IMR-90 (cell line): Measurements from ENCODE around the gene CLIC5. TPM values are rescaled to one million over a fixed set of nuclear protein-coding genes. Genes with fewer than 3 reads are reported as not detected.

ENCODE experiments used
- ATAC-seq: fragments of 200-7000 bp; cut with Tn5 transposase; 2 replicates; pipeline ENCODE4 v1.9.1; 2020; ENCODE audit warnings: low read depth, mild to moderate bottlenecking, moderate library complexity
- BruUV-seq: library from RNA; stranded (reverse); fragments of 400-500 nt; replicated peaks from 2 replicates; lab custom pipeline; 2021; lab: Mats Ljungman, UMichigan
- CTCF ChIA-PET: fragments of 300-600 bp; formaldehyde crosslinking; extraction: SDS; loops from one replicate; lab custom pipeline; 2021; ENCODE audit warnings: antibody characterized with exemption; lab: Yijun Ruan, JAX
- POLR2A ChIA-PET: fragments of 300-600 bp; sonication (Branson Sonifier 250); formaldehyde crosslinking; loops from one replicate; lab custom pipeline; 2022; ENCODE audit warnings: antibody characterized with exemption; ENCODE audit not compliant: unreplicated experiment; lab: Charles Lee
- DNase-seq: peaks from one replicate; pipeline ENCODE4 v3.0.0; 2013
- H2AFZ ChIP-seq: replicated peaks from 2 replicates; pipeline ENCODE3; 2013; ENCODE audit warnings: low read length, mild to moderate bottlenecking; ENCODE audit not compliant: poor library complexity
- H2AK5ac ChIP-seq: 2 replicates; pipeline ENCODE4 v1.6.1; 2013; ENCODE audit warnings: low read depth, low read length, inconsistent platforms
- H2AK9ac ChIP-seq: replicated peaks from 2 replicates; pipeline ENCODE3; 2013; ENCODE audit warnings: mild to moderate bottlenecking, low read depth, low read length, moderate library complexity; ENCODE audit not compliant: poor library complexity
- H2BK120ac ChIP-seq: 2 replicates; pipeline ENCODE4 v1.6.1; 2013; ENCODE audit warnings: low read depth, low read length, inconsistent platforms
- H2BK15ac ChIP-seq: 3 replicates; pipeline ENCODE4 v1.6.1; 2013; ENCODE audit warnings: low read depth, low read length, inconsistent platforms
- H2BK20ac ChIP-seq: 2 replicates; pipeline ENCODE4 v1.6.1; 2013; ENCODE audit warnings: low read depth, mild to moderate bottlenecking, inconsistent platforms, low read length, moderate library complexity
- H2BK5ac ChIP-seq: 2 replicates; pipeline ENCODE4 v1.6.1; 2013; ENCODE audit warnings: mild to moderate bottlenecking, low read depth, low read length, inconsistent platforms; ENCODE audit not compliant: poor library complexity, severe bottlenecking
- H3K14ac ChIP-seq: replicated peaks from 2 replicates; pipeline ENCODE4 v1.6.1; 2013; ENCODE audit warnings: low read depth, low read length, inconsistent platforms
- H3K18ac ChIP-seq: 2 replicates; pipeline ENCODE4 v1.6.1; 2013; ENCODE audit warnings: low read depth, low read length, control low read depth
- H3K23ac ChIP-seq: 2 replicates; pipeline ENCODE4 v1.6.1; 2013; ENCODE audit warnings: low read depth, low read length, inconsistent platforms
- H3K27ac ChIP-seq: 2 replicates; pipeline ENCODE4 v1.5.1; 2013; ENCODE audit warnings: mild to moderate bottlenecking, control low read depth, low read length; ENCODE audit not compliant: insufficient read depth
- H3K27me3 ChIP-seq: 2 replicates; pipeline ENCODE4 v1.6.1; 2013; ENCODE audit warnings: low read length; ENCODE audit not compliant: control insufficient read depth, insufficient read depth
- H3K36me3 ChIP-seq: 2 replicates; pipeline ENCODE4 v1.6.1; 2013; ENCODE audit warnings: low read length, mixed read lengths; ENCODE audit not compliant: control insufficient read depth, insufficient read depth
- H3K4ac ChIP-seq: 2 replicates; pipeline ENCODE4 v1.6.1; 2013; ENCODE audit warnings: low read depth, low read length, inconsistent platforms
- H3K4me1 ChIP-seq: 2 replicates; pipeline ENCODE4 v1.6.1; 2013; ENCODE audit warnings: low read length, mixed read lengths; ENCODE audit not compliant: control insufficient read depth, insufficient read depth
- H3K4me2 ChIP-seq: 2 replicates; pipeline ENCODE4 v1.6.1; 2013; ENCODE audit warnings: low read depth, mild to moderate bottlenecking, control low read depth, low read length, moderate library complexity
- H3K4me3 ChIP-seq: 2 replicates; pipeline ENCODE4 v1.5.1; 2013; ENCODE audit warnings: low read depth, mild to moderate bottlenecking, control low read depth, low read length, moderate library complexity; ENCODE audit not compliant: insufficient read depth
- H3K56ac ChIP-seq: 2 replicates; pipeline ENCODE4 v1.6.1; 2013; ENCODE audit warnings: low read length, inconsistent platforms; ENCODE audit not compliant: insufficient read depth; ENCODE audit errors: extremely low read depth
- H3K79me1 ChIP-seq, 2 experiments: 2 replicates each; pipeline ENCODE4 v1.6.1; 2013; ENCODE audit warnings: low read length in 2 of 2, inconsistent platforms in 1 of 2, low read depth in 1 of 2
- H3K9ac ChIP-seq: 2 replicates; pipeline ENCODE4 v1.6.1; 2013; ENCODE audit warnings: low read depth, low read length, control low read depth
- H3K9me1 ChIP-seq: 2 replicates; pipeline ENCODE4 v1.6.1; 2013; ENCODE audit warnings: low read length, inconsistent platforms; ENCODE audit not compliant: insufficient read depth
- H3K9me3 ChIP-seq: 2 replicates; pipeline ENCODE4 v1.6.1; 2013; ENCODE audit warnings: low read length; ENCODE audit not compliant: control insufficient read depth, insufficient read depth
- H4K20me1 ChIP-seq: 2 replicates; pipeline ENCODE4 v1.6.1; 2013; ENCODE audit warnings: low read length, inconsistent platforms; ENCODE audit not compliant: insufficient read depth
- H4K5ac ChIP-seq: 2 replicates; pipeline ENCODE4 v1.6.1; 2013; ENCODE audit warnings: mild to moderate bottlenecking, low read depth, low read length, control low read depth
- H4K8ac ChIP-seq, 2 experiments: 2 replicates each; pipeline ENCODE4 v1.6.1; 2013; ENCODE audit warnings: low read depth in 2 of 2, low read length in 2 of 2, control low read depth in 1 of 2, inconsistent platforms in 1 of 2
- H4K91ac ChIP-seq: 2 replicates; pipeline ENCODE4 v1.6.1; 2013; ENCODE audit warnings: low read depth, low read length, inconsistent platforms; ENCODE audit not compliant: insufficient read depth
- BHLHE40 ChIP-seq: fragments of 150-350 bp; IDR thresholded peaks from 2 replicates; pipeline ENCODE4 v1.6.1; 2016; ENCODE audit warnings: mild to moderate bottlenecking, low read depth, low read length
- CEBPB ChIP-seq: IDR thresholded peaks from 2 replicates; pipeline ENCODE4 v1.6.1; 2012; ENCODE audit warnings: low read depth, low read length, improper control_type of control experiment
- CHD1 ChIP-seq: IDR thresholded peaks from 2 replicates; pipeline ENCODE4 v1.6.1; 2012; ENCODE audit warnings: low read depth, low read length, improper control_type of control experiment
- CTCF ChIP-seq: conservative IDR thresholded peaks from 2 replicates; pipeline ENCODE4 v1.5.1; 2012; ENCODE audit warnings: mild to moderate bottlenecking, low read depth, low read length, improper control_type of control experiment
- ELK1 ChIP-seq: fragments of 150-350 bp; IDR thresholded peaks from 2 replicates; pipeline ENCODE4 v1.6.1; 2016; ENCODE audit warnings: low read depth, mild to moderate bottlenecking, low read length, moderate library complexity, borderline replicate concordance
- FOS ChIP-seq: fragments of 150-350 bp; IDR thresholded peaks from 2 replicates; pipeline ENCODE4 v1.6.1; 2016; ENCODE audit warnings: low read depth, low read length
- MAFK ChIP-seq: IDR thresholded peaks from 2 replicates; pipeline ENCODE4 v1.6.1; 2012; ENCODE audit warnings: low read depth, low read length, improper control_type of control experiment
- MAZ ChIP-seq: IDR thresholded peaks from 2 replicates; pipeline ENCODE4 v1.6.1; 2012; ENCODE audit warnings: low read depth, mild to moderate bottlenecking, low read length, improper control_type of control experiment, moderate library complexity, borderline replicate concordance
- MXI1 ChIP-seq: IDR thresholded peaks from 2 replicates; pipeline ENCODE4 v1.6.1; 2012; ENCODE audit warnings: low read depth, mild to moderate bottlenecking, low read length, moderate library complexity, borderline replicate concordance
- NFE2L2 ChIP-seq: fragments of 150-350 bp; IDR thresholded peaks from 2 replicates; pipeline ENCODE4 v1.6.1; 2016; ENCODE audit warnings: low read depth, mild to moderate bottlenecking, low read length
- POLR2A ChIP-seq: IDR thresholded peaks from 2 replicates; pipeline ENCODE4 v1.6.1; 2012; ENCODE audit warnings: mild to moderate bottlenecking, low read depth, low read length
- RAD21 ChIP-seq: IDR thresholded peaks from 2 replicates; pipeline ENCODE4 v1.6.1; 2012; ENCODE audit warnings: low read length, improper control_type of control experiment
- RCOR1 ChIP-seq: IDR thresholded peaks from 2 replicates; pipeline ENCODE4 v1.6.1; 2012; ENCODE audit warnings: mild to moderate bottlenecking, low read length, improper control_type of control experiment; ENCODE audit not compliant: insufficient replicate concordance
- RFX5 ChIP-seq: IDR thresholded peaks from 2 replicates; pipeline ENCODE4 v1.8.0; 2012; ENCODE audit warnings: low read depth, mild to moderate bottlenecking, low read length, moderate library complexity
- SMC3 ChIP-seq: fragments of 150-350 bp; IDR thresholded peaks from 2 replicates; pipeline ENCODE4 v1.6.1; 2016; ENCODE audit warnings: low read depth, mild to moderate bottlenecking, antibody characterized with exemption, low read length, moderate library complexity
- WGBS, 2 experiments: methylation state at CpG; one replicate each; pipeline versions ENCODE4 v1.1.5 to v1.1.7; 2013; ENCODE audit warnings: missing lambda C conversion rate in 2 of 2; ENCODE audit not compliant: insufficient read length in 1 of 2; ENCODE audit errors: extremely low coverage in 2 of 2; 5-methylcytosine and 5-hydroxymethylcytosine counted together
- dilution Hi-C: fragments of 300-500 bp; cut with HindIII; formaldehyde crosslinking; loops from one replicate; pipeline ENCODE4 v1.14.3; 2018; ENCODE audit warnings: low sequenced_read_pairs; ENCODE audit not compliant: unreplicated experiment
- in situ Hi-C: fragments of 300-500 bp; cut with MboI; formaldehyde crosslinking; loops from 3 replicates; pipeline ENCODE4 v1.14.3; 2019; ENCODE audit warnings: low sequenced_read_pairs, inconsistent platforms, mixed read lengths
- intact Hi-C: fragments of 100-400 bp; cut with micrococcal nuclease; formaldehyde crosslinking; loops from 2 replicates; pipeline ENCODE4 v1.10.0; 2022
- polyA plus RNA-seq, 3 experiments: library from polyadenylated mRNA; depleted of rRNA; stranded (reverse); fragments of >200 nt; gene quantifications; 2 replicates each; pipeline ENCODE4 v1.2.3, GENCODE V29; 2012; ENCODE audit warnings: low replicate concordance in 1 of 3
- total RNA-seq: library from RNA; depleted of rRNA; stranded (reverse); fragments of >200 nt; gene quantifications from 2 replicates; pipeline ENCODE4 v1.2.3, GENCODE V29; 2012
- TF ChIP-seq, protein P1 (sequence below): fragments of 150-350 bp; IDR thresholded peaks from 2 replicates; pipeline ENCODE4 v1.6.1; 2017; ENCODE audit warnings: mild to moderate bottlenecking, antibody characterized with exemption, low read length, low read depth

The CLIC5 gene
- total and polyA plus RNA-seq, 2 of the 4 experiments (the other 2 are of a cell fraction) = not detected

DNA sequence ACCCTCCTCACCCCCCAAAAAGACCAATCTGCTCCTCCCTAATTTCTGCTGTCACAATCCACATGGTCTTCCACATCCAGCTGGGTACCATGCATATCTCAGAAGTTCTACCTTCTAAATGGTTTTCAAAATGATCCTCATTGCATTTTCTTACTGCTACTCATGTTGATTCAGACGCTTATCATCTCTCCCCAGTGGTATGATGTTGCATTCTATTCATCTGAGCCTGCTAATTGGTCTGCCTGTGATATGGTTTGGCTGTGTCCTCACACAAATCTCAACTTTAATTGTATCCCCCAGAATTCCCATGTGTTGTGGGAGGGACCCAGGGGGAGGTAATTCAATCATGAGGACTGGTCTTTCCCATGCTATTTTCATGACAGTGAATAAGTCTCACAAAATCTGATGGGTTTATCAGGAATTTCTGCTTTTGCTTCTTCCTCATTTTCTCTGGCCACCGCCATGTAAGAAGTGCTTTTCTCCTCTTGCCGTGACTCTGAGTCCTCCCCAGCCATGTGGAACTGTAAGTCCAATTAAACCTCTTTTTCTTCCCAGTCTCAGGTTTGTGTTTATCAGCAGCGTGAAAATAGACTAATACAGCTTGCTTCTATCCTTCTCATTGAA is 41.4 kb upstream of the CLIC5 start:
- dilution Hi-C loops (no loop called here), intact Hi-C loops (no loop called here), in situ Hi-C loops (no loop called here)
- Histone ChIP-seq H2AK5ac (no peak overlapping the region), H2AFZ (no peak overlapping the region), H3K4ac (no peak overlapping the region), H4K20me1 (no peaks in the 10 kb centered on the region), H2AK9ac (no peak overlapping the region), H3K36me3 (no peaks in the 10 kb centered on the region), H2BK15ac (no peak overlapping the region), H3K9me1 (no peaks in the 10 kb centered on the region), H3K4me1 (no peaks in the 10 kb centered on the region), H3K9me3 (no peaks in the 10 kb centered on the region), H3K27me3 (no peaks in the 10 kb centered on the region), H3K18ac (no peak overlapping the region), H3K4me2 (no peak overlapping the region), H2BK120ac (no peak overlapping the region), H3K23ac (no peak overlapping the region), H4K8ac (no peak overlapping the region), H4K91ac (no peak overlapping the region), H3K4me3 (no peak overlapping the region), H2BK20ac (no peak overlapping the region), H4K5ac (no peak overlapping the region), H3K27ac (no peak overlapping the region), H2BK5ac (no peak overlapping the region), H3K56ac (no peak overlapping the region), H3K9ac (no peak overlapping the region), H3K79me1 (no peaks in the 10 kb centered on the region), H3K14ac (no peak overlapping the region)
- ChIA-PET POLR2A (no interaction called here), CTCF (no interaction called here)
- 45% methylated on average over 2 of the region's 4 CpGs; no CpG with 5 or more reads in 1 of the 2 experiments for WGBS, 2 experiments
- no peak for DNase-seq
- ATAC-seq = no peak
- no peak for TF ChIP-seq POLR2A
- TF ChIP-seq CEBPB = no peak
- no peak for TF ChIP-seq RCOR1
- TF ChIP-seq FOS = no peak
- no peak for TF ChIP-seq BHLHE40
- TF ChIP-seq MAZ = no peak
- TF ChIP-seq SMC3 = no peak
- no peak for TF ChIP-seq CTCF
- no peak for TF ChIP-seq RAD21
- TF ChIP-seq MAFK = no peak
- TF ChIP-seq, protein P1, sequence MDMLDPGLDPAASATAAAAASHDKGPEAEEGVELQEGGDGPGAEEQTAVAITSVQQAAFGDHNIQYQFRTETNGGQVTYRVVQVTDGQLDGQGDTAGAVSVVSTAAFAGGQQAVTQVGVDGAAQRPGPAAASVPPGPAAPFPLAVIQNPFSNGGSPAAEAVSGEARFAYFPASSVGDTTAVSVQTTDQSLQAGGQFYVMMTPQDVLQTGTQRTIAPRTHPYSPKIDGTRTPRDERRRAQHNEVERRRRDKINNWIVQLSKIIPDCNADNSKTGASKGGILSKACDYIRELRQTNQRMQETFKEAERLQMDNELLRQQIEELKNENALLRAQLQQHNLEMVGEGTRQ = no peak
- TF ChIP-seq RFX5 = no peak
- TF ChIP-seq MXI1 = no peak
- no peak for TF ChIP-seq CHD1
- TF ChIP-seq ELK1 = no peak
- no peak for TF ChIP-seq NFE2L2
- no TSS peak for BruUV-seq
